ENCODE results near the gene NCF4.

The NCF4 gene

DNA sequence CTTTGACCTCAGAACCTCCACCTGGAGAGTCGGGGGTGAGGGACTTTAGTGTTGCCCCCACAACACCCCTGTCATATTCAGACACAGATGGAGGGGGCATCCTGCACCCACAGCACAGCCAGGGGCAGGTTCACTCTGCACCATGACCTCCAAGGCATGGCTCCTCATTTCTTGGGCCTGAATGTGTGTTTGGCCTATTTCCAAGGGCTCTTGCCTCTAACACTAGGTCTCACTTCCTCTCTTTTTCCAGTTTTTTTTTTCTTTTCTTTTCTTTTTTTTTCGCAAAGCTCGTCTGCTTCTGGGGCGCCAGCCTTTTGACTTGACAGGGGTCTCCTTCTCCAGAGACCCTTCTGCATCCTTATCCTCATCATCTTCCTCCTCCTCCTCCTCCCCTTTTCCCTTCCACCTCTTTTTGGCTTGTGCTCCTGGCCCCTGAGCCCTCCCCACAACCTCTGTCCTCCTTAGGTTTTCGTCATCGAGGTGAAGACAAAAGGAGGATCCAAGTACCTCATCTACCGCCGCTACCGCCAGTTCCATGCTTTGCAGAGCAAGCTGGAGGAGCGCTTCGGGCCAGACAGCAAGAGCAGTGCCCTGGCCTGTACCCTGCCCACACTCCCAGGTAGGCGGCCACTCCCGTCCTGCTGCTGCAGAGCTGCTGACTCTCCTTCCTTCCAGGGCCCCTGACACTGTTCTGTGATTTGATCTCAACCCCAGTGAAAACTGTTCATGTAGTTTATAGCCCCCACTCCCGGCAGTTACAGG is 3.8 kb downstream of the NCF4 start:
- DNase-seq (ENCODE audit: low read depth in 3 of 3): no peak

GRCh38 chr22:36865346-36865745 is 4.5 kb downstream of the NCF4 start:
- DNase-seq (ENCODE audit: low read depth in 3 of 3): no peak

DNA sequence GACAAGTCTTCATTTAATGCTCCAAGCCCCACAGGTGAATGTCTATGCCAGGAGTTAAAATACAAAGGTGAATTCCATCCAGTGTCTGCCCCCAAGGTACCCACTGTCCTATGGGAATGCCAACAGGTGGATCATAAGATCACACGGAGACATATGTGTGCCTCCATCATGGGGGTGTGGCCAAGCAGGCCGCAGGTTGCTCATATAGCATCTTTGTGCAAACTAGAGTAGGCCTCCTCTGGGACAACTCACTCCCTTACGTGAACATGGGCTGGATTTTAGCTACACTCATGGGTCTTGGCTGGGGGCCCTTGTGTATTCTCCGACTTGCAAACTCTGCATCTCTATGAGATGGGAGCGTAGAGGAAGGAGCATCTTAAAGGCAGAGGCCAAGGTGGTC is 6.9 kb downstream of the NCF4 start:
- no peak for DNase-seq (ENCODE audit: low read depth in 3 of 3)

DNA sequence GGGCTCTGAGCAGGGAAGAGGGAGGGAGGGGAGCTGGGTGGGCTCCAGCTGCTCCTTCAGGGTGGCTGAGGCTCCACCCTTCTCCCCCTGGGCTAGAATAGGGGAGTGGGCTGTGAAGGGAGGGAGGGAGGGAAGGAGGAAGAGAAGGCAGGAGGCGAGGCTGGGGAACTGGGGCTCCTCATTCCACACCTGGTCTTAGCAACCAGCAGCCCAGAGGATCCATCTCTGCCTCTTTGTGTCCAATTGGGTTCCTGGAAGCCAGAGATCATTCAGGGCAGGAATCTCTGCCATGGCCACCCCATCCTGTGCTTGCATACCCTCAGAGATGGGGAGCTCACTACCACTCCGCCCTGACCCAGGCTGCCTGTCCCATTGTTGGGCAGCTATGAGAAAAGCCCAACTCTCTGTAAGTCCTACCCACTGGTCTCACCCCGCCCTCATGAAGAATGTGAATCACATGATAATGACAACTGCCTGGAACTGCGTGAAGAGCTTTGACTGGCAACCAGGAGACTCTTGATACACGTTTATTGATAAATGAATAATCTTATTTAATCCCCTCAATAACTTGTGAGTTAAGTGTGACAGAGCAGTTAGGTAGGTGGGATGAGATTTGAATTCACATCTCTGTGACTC is 7.9 kb downstream of the NCF4 start:
- no peak for DNase-seq (ENCODE audit: low read depth in 3 of 3)

- no peak for DNase-seq (ENCODE audit: low read depth in 3 of 3)
Measured at GRCh38 chr22:36870250-36870649, 9.4 kb downstream of the NCF4 start.

DNA sequence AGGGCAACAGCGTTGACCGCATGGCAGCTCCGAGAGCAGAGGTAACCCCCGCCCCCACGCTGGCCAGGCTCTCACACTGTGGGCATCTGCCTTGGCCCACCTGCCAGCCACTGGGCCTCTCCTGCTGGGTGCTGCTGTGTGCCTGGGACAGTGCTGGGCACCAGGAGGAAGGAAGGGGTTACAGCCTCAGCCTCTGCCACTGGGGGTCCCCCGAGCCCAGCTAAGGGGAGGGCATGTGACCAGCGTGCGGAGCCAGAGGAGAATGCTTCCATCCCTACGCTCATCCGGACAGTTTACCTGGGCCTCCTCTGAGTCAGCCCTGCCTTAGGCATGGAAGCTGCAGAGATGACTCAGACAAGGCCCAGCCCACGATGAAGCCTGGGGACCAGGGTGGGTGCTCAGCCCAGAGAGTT is 10.9 kb downstream of the NCF4 start:
- no peak for DNase-seq (ENCODE audit: low read depth in 3 of 3)

DNA sequence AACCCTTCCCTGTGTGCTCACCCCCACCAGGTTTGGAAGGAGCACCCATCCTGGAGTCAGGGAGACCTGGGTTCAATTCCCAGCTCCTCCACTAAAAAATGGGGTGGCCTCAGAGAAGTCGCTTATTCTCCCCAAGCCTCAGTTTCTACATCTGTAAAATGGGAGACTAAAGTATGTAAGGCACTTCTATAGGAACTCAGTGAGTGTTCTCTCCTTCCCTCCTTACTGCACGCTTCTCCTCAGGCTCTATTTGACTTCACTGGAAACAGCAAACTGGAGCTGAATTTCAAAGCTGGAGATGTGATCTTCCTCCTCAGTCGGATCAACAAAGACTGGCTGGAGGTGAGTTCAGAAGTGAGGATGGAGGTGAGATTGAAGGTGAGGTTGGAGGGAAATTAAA is 11.3 kb downstream of the NCF4 start:
- DNase-seq (ENCODE audit: low read depth in 3 of 3): no peak

GRCh38 chr22:36872866-36873498 is 12.2 kb downstream of the NCF4 start:
- no peak for DNase-seq (ENCODE audit: low read depth in 3 of 3)

- no peak for DNase-seq (ENCODE audit: low read depth in 3 of 3)
Measured at GRCh38 chr22:36873614-36874308, 13.0 kb downstream of the NCF4 start.

DNA sequence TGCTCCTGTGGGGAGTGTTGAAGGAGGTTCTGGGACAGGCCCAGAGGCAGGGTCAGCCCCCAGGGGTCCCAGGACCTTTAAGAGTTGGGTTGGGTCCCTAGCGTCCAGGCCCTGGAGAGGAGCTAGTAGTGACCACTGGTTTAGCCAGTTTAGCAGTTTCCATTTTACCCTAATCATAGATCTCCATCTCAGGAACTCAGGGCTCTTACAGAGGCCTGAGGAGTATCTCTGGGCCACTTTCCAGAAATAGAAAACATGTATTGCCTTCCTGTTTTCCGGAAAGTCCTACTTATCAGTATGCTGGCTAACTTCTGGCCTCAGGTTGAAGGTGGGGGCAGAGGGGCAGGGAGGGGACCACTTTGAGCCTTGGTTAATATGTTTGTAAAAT is 13.5 kb downstream of the NCF4 start:
- no peak for DNase-seq (ENCODE audit: low read depth in 3 of 3)

DNA sequence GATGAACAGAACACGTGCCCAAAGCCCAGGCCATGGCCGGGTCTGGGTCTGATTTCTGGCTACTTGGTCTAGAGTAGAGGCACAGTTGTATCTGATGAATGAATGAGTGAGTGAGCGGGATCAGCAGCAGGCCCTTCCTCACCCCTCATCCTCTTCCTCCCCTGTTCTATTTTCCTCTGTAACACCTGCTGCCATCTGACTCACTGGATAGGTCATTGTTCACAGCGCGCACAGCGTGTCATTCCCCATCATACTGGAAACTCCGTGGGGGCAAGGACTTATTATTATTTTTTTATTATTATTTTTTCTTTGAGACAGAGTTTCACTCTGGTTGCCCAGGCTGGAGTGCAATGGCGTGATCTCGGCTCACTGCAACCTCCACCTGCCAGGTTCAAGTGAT is 13.9 kb downstream of the NCF4 start:
- no peak for DNase-seq (ENCODE audit: low read depth in 3 of 3)

DNA sequence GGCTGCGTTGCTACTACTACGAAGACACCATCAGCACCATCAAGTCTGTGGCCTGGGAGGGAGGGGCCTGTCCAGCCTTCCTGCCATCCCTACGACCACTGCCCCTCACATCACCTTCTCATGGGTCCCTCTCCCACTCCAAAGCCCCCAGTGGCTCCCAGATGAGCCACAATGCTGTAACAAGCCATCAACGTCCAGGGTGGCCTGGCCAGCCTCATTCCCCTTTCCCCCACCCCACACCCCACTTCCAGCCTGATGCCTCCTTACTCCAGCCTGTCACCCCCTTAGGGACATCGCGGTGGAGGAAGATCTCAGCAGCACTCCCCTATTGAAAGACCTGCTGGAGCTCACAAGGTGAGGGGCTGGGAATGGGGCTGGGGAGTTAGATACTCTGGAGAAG is 14.9 kb downstream of the NCF4 start:
- no peak for DNase-seq (ENCODE audit: low read depth in 3 of 3)

DNA sequence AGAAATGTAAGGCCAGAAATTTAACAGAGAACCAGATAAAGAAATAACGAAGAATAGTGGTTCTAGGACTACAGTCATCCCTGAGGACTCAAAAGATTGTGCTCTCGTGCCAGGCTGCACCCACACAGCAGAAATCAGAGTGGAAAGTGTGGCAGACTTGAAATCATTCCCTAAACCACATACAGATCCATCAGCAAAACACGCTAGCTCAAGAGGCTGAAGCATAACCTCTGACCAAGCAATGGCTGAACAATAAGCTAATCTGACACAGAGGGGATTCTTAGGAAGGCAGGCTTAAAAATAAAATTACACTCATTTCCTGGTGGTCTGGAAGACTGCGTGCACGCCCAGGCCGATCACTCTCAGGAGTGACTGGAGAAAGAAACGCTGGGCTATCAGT is 19.0 kb downstream of the NCF4 start:
- DNase-seq (ENCODE audit: low read depth in 3 of 3): no peak

DNA sequence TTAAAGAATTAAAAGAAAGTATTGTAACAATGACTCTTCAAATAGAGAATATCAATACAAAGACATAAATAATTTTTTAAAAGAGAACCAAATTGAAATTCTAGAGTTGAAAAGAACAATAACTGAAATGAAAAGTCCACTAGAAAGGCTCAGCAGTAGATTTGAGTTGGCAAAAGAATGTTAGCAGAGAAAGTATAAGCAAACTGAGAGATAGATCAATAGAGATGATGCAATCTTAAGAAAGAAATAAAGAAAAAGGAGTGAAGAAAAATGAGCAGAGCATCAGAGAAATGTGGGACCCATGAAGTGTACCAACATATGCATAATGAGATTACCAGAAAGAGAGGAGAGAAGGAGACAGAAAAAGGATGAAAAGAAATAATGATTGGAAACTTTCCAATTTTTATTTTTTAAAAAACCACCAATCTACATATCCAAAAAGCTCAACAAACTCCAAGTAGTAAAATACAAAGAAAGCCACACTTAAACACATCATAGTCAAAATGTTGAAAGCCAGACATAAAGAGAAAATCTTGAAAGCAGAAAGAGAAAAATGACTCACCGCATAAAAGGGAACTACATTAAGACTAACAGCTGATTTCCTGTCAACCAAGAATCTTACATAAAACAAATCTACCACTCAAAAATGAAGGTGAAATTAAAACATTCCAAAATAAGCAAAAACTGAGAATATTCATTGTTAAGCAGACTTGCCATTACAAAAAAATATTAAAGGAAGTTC is 20.9 kb downstream of the NCF4 start:
- DNase-seq (ENCODE audit: low read depth in 3 of 3): no peak

DNA sequence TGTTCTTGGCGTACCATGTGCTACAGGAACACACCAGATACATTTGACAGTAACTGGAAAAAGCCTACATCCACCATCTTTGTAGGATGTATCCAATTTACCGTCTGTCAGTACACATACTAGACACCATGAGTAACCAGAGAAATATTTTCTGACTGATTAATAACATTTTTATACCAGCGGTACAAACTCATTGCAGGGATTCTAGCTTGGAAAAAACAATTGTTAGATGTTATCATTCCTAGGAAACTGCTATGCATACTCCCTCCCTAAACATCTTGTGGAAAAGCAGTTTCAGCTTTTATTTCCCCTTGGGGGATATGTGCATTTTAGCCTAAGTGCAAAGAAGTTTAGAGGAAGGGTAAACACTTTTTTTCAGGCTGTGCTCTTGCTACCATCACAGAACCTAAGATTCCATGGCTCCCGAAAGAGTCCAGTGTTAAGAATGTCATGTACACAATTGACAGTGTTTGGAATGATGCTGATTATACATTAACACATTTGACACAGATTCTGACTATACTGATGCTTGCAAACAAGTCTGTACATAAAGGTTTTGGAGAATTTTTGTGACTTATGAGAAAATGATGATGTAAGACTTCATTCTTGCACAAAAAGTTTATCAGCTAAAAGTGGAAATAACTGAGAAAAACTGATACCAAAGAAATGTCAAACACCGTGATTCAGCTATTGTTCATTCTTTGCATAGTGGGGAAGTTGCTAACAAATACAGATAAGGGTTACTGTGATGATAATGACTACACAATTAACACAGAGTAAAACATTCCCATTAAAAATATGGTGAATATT is 23.7 kb downstream of the NCF4 start:
- no peak for DNase-seq (ENCODE audit: low read depth in 3 of 3)

- DNase-seq (ENCODE audit: low read depth in 3 of 3): no peak
Measured at GRCh38 chr22:36885474-36885873, 24.7 kb downstream of the NCF4 start.

DNA sequence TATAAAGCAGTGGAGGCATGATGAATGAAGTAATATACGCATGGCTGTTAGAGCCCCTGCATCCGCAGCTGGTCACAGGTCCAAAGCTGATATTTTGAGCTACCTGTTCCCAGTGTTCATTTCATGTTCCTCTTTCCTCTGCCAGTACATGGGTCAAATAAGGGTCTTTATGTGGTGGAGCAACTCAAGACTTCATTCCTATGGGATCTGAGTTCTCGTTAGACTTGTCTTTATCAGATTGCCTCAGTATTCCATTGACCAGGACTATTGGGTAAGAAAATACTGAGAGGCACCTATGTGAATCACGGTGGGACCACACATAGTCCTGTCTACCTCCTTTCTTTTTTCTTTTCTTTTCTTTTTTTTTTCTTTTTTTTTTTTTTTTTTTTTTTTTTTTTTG is 25.2 kb downstream of the NCF4 start:
- no peak for DNase-seq (ENCODE audit: low read depth in 3 of 3)

GRCh38 chr22:36887162-36887561 is 26.4 kb downstream of the NCF4 start:
- no peak for DNase-seq (ENCODE audit: low read depth in 3 of 3)

DNA sequence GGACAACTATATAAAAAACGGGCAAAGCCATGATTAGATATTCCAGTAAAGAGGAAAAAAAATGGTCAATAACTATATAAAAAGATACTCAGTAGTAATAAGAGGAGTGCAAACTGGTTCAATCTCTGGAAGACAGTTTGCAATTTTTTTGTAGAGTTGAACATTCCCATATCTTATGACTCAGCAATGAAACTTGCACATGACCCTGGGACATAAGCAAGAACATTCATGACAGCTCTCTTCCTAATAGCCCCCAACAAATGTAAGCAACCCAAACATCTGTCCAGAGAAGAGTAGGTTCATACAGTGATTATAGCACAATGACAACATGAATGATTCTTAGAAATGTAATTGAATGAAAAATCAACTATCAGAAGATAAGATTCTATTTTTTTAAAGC is 30.8 kb downstream of the NCF4 start:
- DNase-seq (ENCODE audit: low read depth in 3 of 3): no peak

- no peak for DNase-seq (ENCODE audit: low read depth in 3 of 3)
Measured at GRCh38 chr22:36892292-36892691, 31.5 kb downstream of the NCF4 start.

- no peak for DNase-seq (ENCODE audit: low read depth in 3 of 3)
Measured at GRCh38 chr22:36893262-36893661, 32.5 kb downstream of the NCF4 start.
